Heart left ventricle (tissue), 13 donors: Measurements from ENCODE around the gene PTCSC3.

Experiments
- POLR2A ChIP-seq, 2 donors: fragments of 450-650 bp; IDR thresholded peaks; one replicate each; pipeline ENCODE4 v1.6.1; 2017; ENCODE audit warnings: antibody characterized with exemption in 2 of 2, mild to moderate bottlenecking in 2 of 2, moderate library complexity in 2 of 2
- TF ChIP-seq, protein P1 (sequence below), 12 donors: fragments of 200-600 bp; sonication (generic) in 4 of 12; IDR thresholded peaks; one replicate each; pipeline versions ENCODE4 v1.5.0 to v1.8.0; 2018 to 2022; ENCODE audit warnings: antibody characterized with exemption in 12 of 12, mild to moderate bottlenecking in 5 of 12
- donor health status: ischemic (EF 13 %, LVEDD 7.1; RV severe dilation, severe dysfunction).
- donor health status: DM: no; HTN: yes; CAD: no.
- donor health status: DM: no; HTN: no; CAD: no.
- donor health status: ischemic (EF 25% LVEDD 6.9; RV normal size, moderate dysfunction).
- donor health status: ischemic (EF 25% LVEDD 5.7; RV mildly dilated, moderate dysfunction).
- donor health status: ischemic (EF 35%, LVEDD 5.7; RV mildly dilated, moderate dysfunction).
- donor health status: nonischemic (EF 11% LVEDD 7.7; RV severe dilation, severe dysfunction).
- donor health status: DM: yes; HTN: yes; CAD: no.
- donor health status: PGD.
- donor health status: ischemic (EF 29% LVEDD 5.4; RV normal size, mild dysfunction).
- donor health status: nonischemic (EF 23%, LVEDD 6.1; RV moderate dilation, normal function).

DNA sequence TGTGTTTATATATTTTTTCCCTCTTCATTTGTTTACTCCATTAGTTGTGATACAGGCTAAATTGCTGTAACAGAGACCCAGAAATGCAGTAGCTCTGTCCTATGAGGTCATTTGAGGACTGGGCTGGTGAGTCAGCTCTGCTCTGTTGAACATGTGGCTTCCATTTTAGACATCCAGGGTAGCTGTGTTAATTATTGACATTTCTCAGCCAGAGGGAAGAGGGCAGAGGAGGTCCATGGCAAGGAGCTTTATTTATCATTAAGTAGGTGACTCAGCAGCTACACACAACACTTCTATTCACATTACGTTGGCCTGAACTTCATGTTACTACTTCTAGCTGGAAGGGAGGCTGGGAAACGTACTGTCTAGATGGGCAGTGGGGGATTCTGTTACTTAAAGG is 85.4 kb downstream of the PTCSC3 start:
- TF ChIP-seq, protein P1, sequence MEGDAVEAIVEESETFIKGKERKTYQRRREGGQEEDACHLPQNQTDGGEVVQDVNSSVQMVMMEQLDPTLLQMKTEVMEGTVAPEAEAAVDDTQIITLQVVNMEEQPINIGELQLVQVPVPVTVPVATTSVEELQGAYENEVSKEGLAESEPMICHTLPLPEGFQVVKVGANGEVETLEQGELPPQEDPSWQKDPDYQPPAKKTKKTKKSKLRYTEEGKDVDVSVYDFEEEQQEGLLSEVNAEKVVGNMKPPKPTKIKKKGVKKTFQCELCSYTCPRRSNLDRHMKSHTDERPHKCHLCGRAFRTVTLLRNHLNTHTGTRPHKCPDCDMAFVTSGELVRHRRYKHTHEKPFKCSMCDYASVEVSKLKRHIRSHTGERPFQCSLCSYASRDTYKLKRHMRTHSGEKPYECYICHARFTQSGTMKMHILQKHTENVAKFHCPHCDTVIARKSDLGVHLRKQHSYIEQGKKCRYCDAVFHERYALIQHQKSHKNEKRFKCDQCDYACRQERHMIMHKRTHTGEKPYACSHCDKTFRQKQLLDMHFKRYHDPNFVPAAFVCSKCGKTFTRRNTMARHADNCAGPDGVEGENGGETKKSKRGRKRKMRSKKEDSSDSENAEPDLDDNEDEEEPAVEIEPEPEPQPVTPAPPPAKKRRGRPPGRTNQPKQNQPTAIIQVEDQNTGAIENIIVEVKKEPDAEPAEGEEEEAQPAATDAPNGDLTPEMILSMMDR (IDR thresholded peaks at IDR 0.05) = no peak
- no peak for TF ChIP-seq POLR2A (IDR thresholded peaks at IDR 0.05)
